IMR-90 (cell line): ENCODE measurements around the gene NDUFS2.

Experiments used
- CEBPB ChIP-seq: IDR thresholded peaks from 2 replicates; pipeline ENCODE4 v1.6.1; 2012; ENCODE audit warnings: low read depth, low read length, improper control_type of control experiment
- CHD1 ChIP-seq: IDR thresholded peaks from 2 replicates; pipeline ENCODE4 v1.6.1; 2012; ENCODE audit warnings: low read depth, low read length, improper control_type of control experiment
- CTCF ChIP-seq: conservative IDR thresholded peaks from 2 replicates; pipeline ENCODE4 v1.5.1; 2012; ENCODE audit warnings: mild to moderate bottlenecking, low read depth, low read length, improper control_type of control experiment
- MXI1 ChIP-seq: IDR thresholded peaks from 2 replicates; pipeline ENCODE4 v1.6.1; 2012; ENCODE audit warnings: low read depth, mild to moderate bottlenecking, low read length, moderate library complexity, borderline replicate concordance
- POLR2A ChIP-seq: IDR thresholded peaks from 2 replicates; pipeline ENCODE4 v1.6.1; 2012; ENCODE audit warnings: mild to moderate bottlenecking, low read depth, low read length
- RAD21 ChIP-seq: IDR thresholded peaks from 2 replicates; pipeline ENCODE4 v1.6.1; 2012; ENCODE audit warnings: low read length, improper control_type of control experiment
- RCOR1 ChIP-seq: IDR thresholded peaks from 2 replicates; pipeline ENCODE4 v1.6.1; 2012; ENCODE audit warnings: mild to moderate bottlenecking, low read length, improper control_type of control experiment; ENCODE audit not compliant: insufficient replicate concordance
- RFX5 ChIP-seq: IDR thresholded peaks from 2 replicates; pipeline ENCODE4 v1.8.0; 2012; ENCODE audit warnings: low read depth, mild to moderate bottlenecking, low read length, moderate library complexity
- TF ChIP-seq, protein P1 (sequence below): fragments of 150-350 bp; IDR thresholded peaks from 2 replicates; pipeline ENCODE4 v1.6.1; 2017; ENCODE audit warnings: mild to moderate bottlenecking, antibody characterized with exemption, low read length, low read depth

- TF ChIP-seq RFX5 (no peak), RAD21 (no peak), CEBPB (no peak), CTCF (no peak), POLR2A (no peak), MXI1 (no peak), RCOR1 (no peak), CHD1 (no peak)
- TF ChIP-seq, protein P1, sequence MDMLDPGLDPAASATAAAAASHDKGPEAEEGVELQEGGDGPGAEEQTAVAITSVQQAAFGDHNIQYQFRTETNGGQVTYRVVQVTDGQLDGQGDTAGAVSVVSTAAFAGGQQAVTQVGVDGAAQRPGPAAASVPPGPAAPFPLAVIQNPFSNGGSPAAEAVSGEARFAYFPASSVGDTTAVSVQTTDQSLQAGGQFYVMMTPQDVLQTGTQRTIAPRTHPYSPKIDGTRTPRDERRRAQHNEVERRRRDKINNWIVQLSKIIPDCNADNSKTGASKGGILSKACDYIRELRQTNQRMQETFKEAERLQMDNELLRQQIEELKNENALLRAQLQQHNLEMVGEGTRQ, result no peak
Measured at GRCh38 chr1:161217831-161218230, 15.7 kb downstream of the NDUFS2 start.
